ENCODE data around the gene ZNF384.
A peak's percentile ranks its signal among the peaks of the same experiment; 100 is the strongest.
"Not testable (repeated sequence)": the region's sequence is repeated elsewhere in the genome, so short reads cannot be mapped to it uniquely, and the experiment has no call there.

ZNF384 gene

DNA sequence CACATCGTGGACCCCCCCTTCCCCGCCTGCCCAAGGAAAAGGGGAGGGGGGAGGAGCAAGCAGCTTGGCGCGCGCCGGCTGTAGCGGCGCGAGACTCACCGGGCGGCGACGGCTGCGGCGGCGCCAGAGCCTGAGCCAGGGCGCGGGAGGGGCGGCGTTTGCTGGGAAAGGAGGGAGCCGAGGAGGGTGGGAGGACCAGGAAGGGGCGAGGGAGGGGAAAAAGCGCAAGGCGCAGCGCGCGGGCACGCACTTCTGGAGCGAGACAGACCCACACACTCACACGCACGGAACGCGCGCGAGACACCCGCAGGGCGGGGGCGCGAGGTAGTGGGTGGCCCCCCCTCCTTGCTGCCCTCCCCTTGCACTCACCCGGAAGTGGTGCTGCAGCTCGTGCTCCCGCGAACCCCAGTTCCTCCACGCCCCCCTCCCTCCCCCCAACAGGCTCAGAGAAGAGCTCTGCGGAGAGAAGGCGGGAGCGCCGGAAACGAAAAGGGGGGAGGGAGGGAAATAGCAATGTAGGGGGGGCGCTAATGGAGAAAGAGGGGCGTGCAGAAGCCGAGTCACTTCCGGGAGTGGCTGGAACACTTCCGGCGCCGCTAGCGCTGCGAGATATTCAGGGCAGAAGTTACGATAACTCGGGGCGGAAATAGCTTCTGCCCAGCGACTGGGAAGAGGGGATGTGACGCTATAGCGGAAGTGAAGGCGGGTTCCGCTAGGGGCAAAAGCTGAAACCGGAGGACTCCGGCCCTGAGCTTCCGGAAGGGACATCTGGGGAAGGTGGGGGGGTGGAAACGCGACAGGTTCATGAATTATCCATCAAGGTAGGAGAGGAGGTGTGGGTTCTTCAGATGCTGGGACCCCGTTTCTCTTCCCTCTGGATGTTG is at the start of gene ZNF384:
TSS of gene ZNF384 (minus strand) at position 377 of the 884 bp plus-strand sequence. CDS start 9,855 bp downstream, outside the sequence.
- DNase-seq (ENCODE audit: low read depth in 2 of 2): peak; percentile 88 to 93

DNA sequence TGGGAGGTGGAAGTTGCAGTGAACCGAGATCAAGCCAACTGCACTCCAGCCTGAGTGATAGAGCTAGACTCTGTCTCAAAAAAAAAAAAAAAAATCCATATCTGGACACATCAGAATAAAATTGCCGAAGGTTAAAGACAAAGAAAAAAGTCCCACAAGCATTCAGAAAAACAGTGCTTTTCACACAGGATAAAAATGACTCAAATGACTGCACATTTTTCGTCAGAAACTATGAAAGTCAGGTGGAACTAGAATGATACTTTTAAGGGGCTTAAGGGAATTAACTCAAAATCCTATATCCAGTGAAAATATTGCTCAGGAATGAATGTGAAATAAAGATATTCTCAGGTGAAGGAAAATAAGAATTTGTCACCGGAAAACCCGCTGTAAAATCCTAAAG is 47.6 kb upstream of the ZNF384 start:
- no peak for DNase-seq (ENCODE audit: low read depth in 2 of 2)

DNA sequence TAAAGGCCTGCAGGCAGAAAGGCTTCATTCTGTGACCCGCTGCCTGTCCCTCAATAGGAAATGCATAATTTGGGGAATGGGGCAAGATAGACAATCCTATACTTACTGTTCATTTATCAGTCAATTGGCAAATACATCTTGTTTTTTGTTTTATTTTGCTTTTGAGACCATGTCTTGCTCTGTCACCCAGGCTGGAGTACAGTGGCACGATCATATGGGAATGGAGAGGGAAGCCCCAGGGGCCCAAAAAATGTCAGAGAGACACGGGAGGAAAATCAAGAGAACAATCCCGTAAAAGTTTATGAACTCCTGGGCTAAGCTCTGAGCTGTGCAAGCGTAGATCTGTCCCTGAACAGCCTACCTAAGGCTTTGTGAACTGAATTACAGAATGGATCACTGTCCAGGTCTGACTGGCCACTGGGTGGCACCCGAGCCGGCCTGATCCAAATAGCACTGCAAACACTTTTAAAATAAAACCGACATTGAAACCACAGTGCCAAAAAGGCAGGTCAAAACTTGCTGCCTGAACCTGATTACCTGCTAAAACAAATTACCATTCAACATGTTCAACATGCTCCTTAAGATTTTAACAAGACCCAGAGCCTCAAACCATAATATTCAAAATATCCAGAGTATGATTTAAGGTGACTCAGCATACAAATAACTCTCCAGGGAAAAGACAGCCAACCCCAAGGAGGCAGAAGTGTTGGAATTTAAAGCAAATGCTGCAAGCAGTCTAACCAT is 46.4 kb upstream of the ZNF384 start:
- DNase-seq (ENCODE audit: low read depth in 2 of 2): peak; percentile 10 to 25

DNA sequence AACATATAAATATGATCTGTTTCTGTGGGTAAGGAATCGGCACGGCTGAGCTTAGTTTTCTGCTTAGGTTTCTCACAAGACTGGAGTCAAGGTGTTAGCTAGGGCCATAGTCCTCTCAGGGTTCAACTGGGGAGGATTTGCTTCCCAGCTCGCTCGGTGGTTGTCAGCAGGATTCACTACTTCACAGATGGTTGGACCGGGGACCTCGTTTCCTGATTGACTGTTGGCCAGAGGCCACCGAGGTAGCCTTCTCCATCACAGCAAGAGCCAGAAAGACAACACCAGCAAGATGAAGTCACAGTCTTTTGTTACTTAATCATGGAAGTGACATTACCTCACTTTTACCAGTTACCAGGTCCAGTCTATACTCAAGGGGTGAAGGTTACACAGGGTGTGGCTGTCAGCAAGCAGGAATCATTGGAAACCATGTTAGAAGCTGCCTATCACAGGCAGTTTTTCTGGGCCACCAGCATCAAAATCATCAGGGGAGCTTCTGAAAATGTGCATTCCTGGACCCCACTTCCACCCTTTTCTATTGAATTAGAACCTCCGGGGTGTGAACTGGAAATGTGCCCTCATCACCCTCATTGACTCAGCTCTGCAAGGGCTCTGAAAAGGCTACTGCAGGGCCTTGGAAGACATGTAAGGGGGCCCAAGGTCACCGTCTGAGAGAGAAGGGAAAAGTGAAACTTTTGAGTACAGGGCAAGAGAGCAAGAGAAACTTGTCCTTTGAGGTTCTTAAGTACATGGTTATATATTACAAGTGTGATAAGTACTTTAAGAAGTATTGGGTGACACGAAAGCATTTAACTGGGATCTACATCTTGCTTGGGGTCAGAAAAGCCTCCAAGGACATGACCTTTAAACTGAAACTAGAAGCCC is 45.6 kb upstream of the ZNF384 start:
- no peak for DNase-seq (ENCODE audit: low read depth in 2 of 2)

- no peak for DNase-seq (ENCODE audit: low read depth in 2 of 2)
These were observed 41.0 kb upstream of the ZNF384 start for GRCh38 chr12:6730169-6730568.

- DNase-seq (ENCODE audit: low read depth in 2 of 2): no peak
These were observed 40.0 kb upstream of the ZNF384 start for GRCh38 chr12:6729186-6729585.

DNA sequence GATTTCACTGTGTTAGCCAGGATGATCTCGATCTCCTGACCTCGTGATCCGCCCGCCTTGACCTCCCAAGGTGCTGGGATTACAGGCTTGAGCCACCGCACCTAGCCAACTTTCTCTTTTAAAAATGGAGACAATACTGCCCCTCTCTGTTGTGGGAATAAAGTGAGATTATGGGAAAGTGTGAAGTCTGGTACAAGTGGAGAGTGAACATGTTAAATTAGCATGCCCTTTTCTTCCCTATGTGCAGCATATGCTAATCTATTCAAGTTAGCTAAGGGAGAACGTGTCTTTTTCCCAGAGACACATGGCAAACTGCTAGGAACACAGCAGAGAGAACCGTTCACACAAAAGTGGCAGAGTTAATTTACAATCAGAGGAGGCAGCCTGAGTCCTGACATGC is 36.2 kb upstream of the ZNF384 start:
- no peak for DNase-seq (ENCODE audit: low read depth in 2 of 2)

- DNase-seq (ENCODE audit: low read depth in 2 of 2): no peak
These were observed 35.2 kb upstream of the ZNF384 start for GRCh38 chr12:6724409-6724797.

DNA sequence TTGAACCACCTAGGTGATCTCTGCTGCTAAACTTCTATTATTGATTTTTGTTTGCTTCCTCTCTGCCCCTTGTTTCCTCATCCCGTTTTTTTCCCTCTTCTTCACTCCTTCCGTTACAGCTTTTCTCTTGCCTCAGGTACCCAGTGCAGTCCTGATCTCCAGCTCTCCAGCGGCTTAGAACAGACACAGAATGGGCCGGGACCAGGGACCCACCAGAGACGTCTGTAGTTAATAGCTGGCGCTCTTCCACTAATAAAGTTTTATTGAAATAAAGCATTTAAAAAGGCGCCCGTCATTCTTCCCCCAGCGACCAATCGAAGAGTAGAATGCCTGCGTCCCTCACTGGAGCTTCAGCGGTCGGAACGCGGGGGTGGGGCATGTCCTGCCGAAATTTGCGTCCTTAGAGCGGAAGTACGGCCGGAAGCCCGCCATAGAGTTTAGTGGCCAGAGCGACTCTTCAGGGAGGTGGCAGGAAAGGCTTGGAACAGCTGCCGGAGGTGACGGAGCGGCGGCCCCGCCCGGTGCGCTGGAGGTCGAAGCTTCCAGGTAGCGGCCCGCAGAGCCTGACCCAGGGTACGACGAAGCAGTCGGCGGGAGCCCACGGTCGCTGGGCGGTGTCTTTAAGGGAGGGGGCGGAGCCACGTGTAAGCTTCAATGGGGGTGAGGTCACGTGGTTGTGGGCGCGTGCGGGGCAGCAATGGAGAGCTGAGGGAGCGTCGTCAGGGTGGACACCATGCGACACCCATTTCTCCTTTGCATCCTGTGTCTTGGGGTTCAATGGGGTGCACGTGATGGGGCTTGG is 34.6 kb upstream of the ZNF384 start, which contains the start of gene COPS7A:
TSS of gene COPS7A (plus strand) at position 440 of the 802 bp plus-strand sequence. CDS start 611 bp downstream, outside the sequence.
- peak; percentile 94 to 97 for DNase-seq (ENCODE audit: low read depth in 2 of 2)

DNA sequence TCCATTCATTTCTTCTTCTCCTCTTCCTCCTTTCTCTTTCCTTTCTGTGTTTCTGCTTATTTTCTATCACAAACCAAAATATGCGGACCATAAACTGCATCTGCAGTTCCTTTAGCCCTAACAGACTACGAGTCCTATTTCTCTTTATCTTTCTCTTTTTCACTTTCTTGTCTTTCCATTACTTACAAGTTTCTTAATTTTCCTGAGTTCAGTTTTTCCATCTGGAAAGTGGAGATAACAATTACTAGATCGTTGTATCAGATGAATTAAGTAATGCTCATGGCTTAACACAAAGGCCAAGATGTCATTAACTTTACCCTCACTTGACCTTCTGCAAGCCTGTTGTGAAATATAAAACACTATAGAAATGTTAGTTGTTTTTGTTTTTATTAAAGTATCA is 33.7 kb upstream of the ZNF384 start:
- no peak for DNase-seq (ENCODE audit: low read depth in 2 of 2)

- DNase-seq (ENCODE audit: low read depth in 2 of 2): no peak
These were observed 27.8 kb upstream of the ZNF384 start for GRCh38 chr12:6716874-6717437.

- not testable (repeated sequence) for DNase-seq (ENCODE audit: low read depth in 2 of 2)
These were observed 27.1 kb upstream of the ZNF384 start for GRCh38 chr12:6716031-6716873.

- peak in 1 of 2 donors; percentile 21 for DNase-seq (ENCODE audit: low read depth in 2 of 2)
These were observed 19.8 kb upstream of the ZNF384 start for GRCh38 chr12:6708960-6709394.

DNA sequence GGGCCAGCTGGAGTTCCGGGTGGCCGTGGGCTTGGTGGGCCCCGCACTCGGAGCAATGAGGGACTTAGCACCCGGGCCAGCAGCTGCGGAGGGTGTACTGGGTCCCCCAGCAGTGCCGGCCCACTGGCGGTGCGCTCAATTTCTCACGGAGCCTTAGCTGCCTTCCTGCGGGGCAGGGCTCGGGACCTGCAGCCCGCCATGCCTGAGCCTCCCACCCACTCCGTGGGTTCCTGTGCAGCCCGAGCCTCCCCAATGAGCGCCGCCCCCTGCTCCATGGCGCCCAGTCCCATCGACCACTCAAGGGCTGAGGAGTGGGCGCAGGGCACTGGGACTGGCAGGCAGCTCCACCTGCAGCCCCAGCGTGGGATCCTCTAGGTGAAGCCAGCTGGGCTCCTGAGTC is 19.2 kb upstream of the ZNF384 start:
- not testable (repeated sequence) for DNase-seq (ENCODE audit: low read depth in 2 of 2)

DNA sequence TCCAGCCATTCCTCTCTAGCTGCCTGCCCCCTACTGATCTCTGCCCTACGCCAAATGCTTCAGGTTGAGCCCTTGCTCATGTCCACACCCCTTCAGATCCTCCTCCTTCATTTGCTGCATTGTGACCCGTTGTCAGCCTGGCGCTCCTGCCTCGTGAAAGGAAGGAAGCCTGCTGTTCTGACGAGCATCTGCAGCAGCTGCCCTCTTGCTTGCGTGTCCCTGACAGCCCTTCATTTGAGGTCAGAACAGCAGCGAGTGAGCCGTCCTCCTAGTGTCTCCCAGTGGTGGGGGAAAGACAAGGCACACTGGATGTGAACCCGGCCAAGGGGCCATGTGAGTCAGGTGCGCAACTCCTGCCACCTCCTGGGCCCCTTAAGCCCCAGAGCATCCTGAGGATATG is 14.5 kb upstream of the ZNF384 start:
- no peak for DNase-seq (ENCODE audit: low read depth in 2 of 2)

GRCh38 chr12:6701078-6701768 is 12.0 kb upstream of the ZNF384 start:
- no peak for DNase-seq (ENCODE audit: low read depth in 2 of 2)

GRCh38 chr12:6700646-6701051 is 11.5 kb upstream of the ZNF384 start, which contains the start of gene PIANP:
Gene PIANP (minus strand): TSS chr12:6700815. CDS start chr12:6698061, 2,754 bp downstream.
- DNase-seq (ENCODE audit: low read depth in 2 of 2): peak in 1 of 2 donors; percentile 37

- no peak for DNase-seq (ENCODE audit: low read depth in 2 of 2)
These were observed 10.9 kb upstream of the ZNF384 start for GRCh38 chr12:6699989-6700645.
